ENCODE measurements around the gene MYRF. TPM values are rescaled to one million over a fixed set of nuclear protein-coding genes. Genes with fewer than 3 reads are reported as not detected.
A peak's percentile ranks its signal among the peaks of the same experiment; 100 is the strongest.

Gene MYRF
- total RNA-seq: 36.3 TPM
- 6.0 TPM for polyA plus RNA-seq (ENCODE audit: insufficient read depth, low read depth, low replicate concordance)
- long read RNA-seq, donor 1: 0 reads
- long read RNA-seq, donor 2: 0 reads
- long read RNA-seq, donor 3, partial matches to known transcripts: 984 of 993 reads
- long read RNA-seq, donor 3, other reads (novel, unspliced or antisense): 9 of 993 reads
- long read RNA-seq, donor 4, partial matches to known transcripts: 51 of 425 reads
- long read RNA-seq, donor 4, other reads (novel, unspliced or antisense): 374 of 425 reads
- long read RNA-seq, donor 5: 0 reads
- long read RNA-seq, donor 6: 0 reads
- long read RNA-seq, donor 7, partial matches to known transcripts: 16 of 31 reads
- long read RNA-seq, donor 7, other reads (novel, unspliced or antisense): 15 of 31 reads
- long read RNA-seq, donor 8: 0 reads
- long read RNA-seq, donor 9: 0 reads
- long read RNA-seq, donor 10, partial matches to known transcripts: 9 of 9 reads
- long read RNA-seq, donor 10, other reads (novel, unspliced or antisense): 0 of 9 reads

GRCh38 chr11:61752117-61752924 lies at the start of gene MYRF:
TSS of gene MYRF (plus strand) at chr11:61752636. CDS start at chr11:61752745, 109 bp downstream.
- Histone ChIP-seq H3K9ac (ENCODE audit: low read length in 3 of 3) (peak within 1 kb of the TSS in 2 of 3 donors; percentile 55 to 58), H3K9me3 (ENCODE audit: control insufficient read depth in 2 of 3, insufficient read depth in 1 of 3, low read length in 3 of 3) (no peaks in the 10 kb centered on the region), H3K36me3 (ENCODE audit: control insufficient read depth in 2 of 3, insufficient read depth in 3 of 3, low read length in 3 of 3) (no peaks in the 10 kb centered on the region), H3K27me3 (ENCODE audit: control insufficient read depth, insufficient read depth, low read length) (no peaks in the 10 kb centered on the region), H3K27ac (ENCODE audit: low read depth in 2 of 2, low read length in 2 of 2) (no peak within 1 kb of the TSS), H3K4me3 (ENCODE audit: low read length in 3 of 3) (peak within 1 kb of the TSS; percentile 12 to 57 (median 50)), H3K4me1 (ENCODE audit: control insufficient read depth in 2 of 3, insufficient read depth in 2 of 3, low read depth in 1 of 3, low read length in 3 of 3) (peaks cover 0 to 22% (median 3%) of the 10 kb centered on the region in 3 donors)
- FAIRE-seq: no peak
- peak; percentile 85 for TF ChIP-seq CTCF (IDR thresholded peaks at IDR 0.05; ENCODE audit: borderline replicate concordance, extremely low read depth, insufficient read depth)
- peak in 4 of 5 donors; percentile 51 to 85 (median 74) for DNase-seq
- intact Hi-C loops (cut with DNase I): no loop called here

GRCh38 chr11:61702701-61703312 lies 49.6 kb upstream of the MYRF start:
- TF ChIP-seq CTCF (IDR thresholded peaks at IDR 0.05; ENCODE audit: borderline replicate concordance, extremely low read depth, insufficient read depth): no peak
- intact Hi-C loops (cut with DNase I): no loop called here
- DNase-seq (no peak), FAIRE-seq (no peak)
- Histone ChIP-seq H3K27ac (ENCODE audit: low read depth in 2 of 2, low read length in 2 of 2) (no peak overlapping the region), H3K9ac (ENCODE audit: low read length in 3 of 3) (no peak overlapping the region), H3K9me3 (ENCODE audit: control insufficient read depth in 2 of 3, insufficient read depth in 1 of 3, low read length in 3 of 3) (no peaks in the 10 kb centered on the region), H3K4me1 (ENCODE audit: control insufficient read depth in 2 of 3, insufficient read depth in 2 of 3, low read depth in 1 of 3, low read length in 3 of 3) (peaks cover 0 to 31% (median 30%) of the 10 kb centered on the region in 3 donors), H3K36me3 (ENCODE audit: control insufficient read depth in 2 of 3, insufficient read depth in 3 of 3, low read length in 3 of 3) (no peaks in the 10 kb centered on the region), H3K27me3 (ENCODE audit: control insufficient read depth, insufficient read depth, low read length) (no peaks in the 10 kb centered on the region), H3K4me3 (ENCODE audit: low read length in 3 of 3) (no peak overlapping the region)

GRCh38 chr11:61704838-61705237 lies 47.6 kb upstream of the MYRF start:
- DNase-seq: no peak
- TF ChIP-seq CTCF (IDR thresholded peaks at IDR 0.05; ENCODE audit: borderline replicate concordance, extremely low read depth, insufficient read depth): no peak
- H3K27me3 ChIP-seq (ENCODE audit: control insufficient read depth, insufficient read depth, low read length): no peaks in the 10 kb centered on the region
- intact Hi-C loops (cut with DNase I): no loop called here
- peaks cover 0 to 10% (median 10%) of the 10 kb centered on the region in 3 donors for H3K4me1 ChIP-seq (ENCODE audit: control insufficient read depth in 2 of 3, insufficient read depth in 2 of 3, low read depth in 1 of 3, low read length in 3 of 3)
- no peaks in the 10 kb centered on the region for H3K36me3 ChIP-seq (ENCODE audit: control insufficient read depth in 2 of 3, insufficient read depth in 3 of 3, low read length in 3 of 3)
- H3K9ac ChIP-seq (ENCODE audit: low read length in 3 of 3): no peak overlapping the region
- no peak overlapping the region for H3K4me3 ChIP-seq (ENCODE audit: low read length in 3 of 3)
- no peaks in the 10 kb centered on the region for H3K9me3 ChIP-seq (ENCODE audit: control insufficient read depth in 2 of 3, insufficient read depth in 1 of 3, low read length in 3 of 3)
- no peak for FAIRE-seq
- H3K27ac ChIP-seq (ENCODE audit: low read depth in 2 of 2, low read length in 2 of 2): no peak overlapping the region
